ENCODE measurements around the gene TMC4. TPM values are rescaled to one million over a fixed set of nuclear protein-coding genes. Genes with fewer than 3 reads are reported as not detected.
A peak's percentile ranks its signal among the peaks of the same experiment; 100 is the strongest.

Gene TMC4
- total and polyA plus RNA-seq, 2 donors (not counting 1 experiment from before 2014, with no cell fraction given) = not detected

DNA sequence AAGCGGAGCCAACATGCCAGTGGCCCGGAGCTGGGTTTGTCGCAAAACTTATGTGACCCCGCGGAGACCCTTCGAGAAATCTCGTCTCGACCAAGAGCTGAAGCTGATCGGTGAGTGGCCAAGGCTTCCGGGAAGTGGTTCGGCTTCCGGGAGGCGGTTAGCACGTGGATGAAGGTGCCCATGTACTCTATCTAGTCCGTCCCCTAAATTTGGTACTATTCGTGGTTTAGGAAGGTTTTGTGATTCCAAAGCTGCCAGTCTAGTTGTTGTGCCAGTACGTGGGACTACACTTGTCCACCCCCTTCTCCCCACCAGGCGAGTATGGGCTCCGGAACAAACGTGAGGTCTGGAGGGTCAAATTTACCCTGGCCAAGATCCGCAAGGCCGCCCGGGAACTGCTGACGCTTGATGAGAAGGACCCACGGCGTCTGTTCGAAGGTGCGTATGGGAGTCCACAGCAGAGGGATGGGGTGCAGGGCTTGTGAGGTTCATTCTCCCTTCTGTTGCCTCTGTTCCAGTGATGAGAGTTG lies 28.3 kb upstream of the TMC4 start:
- peak overlapping the region; percentile 98 for H3K27ac Mint-ChIP-seq
- POLR2A ChIA-PET = interaction anchor here (0.7 to 4.8 kb wide), 5 partner anchors 11 to 188 kb away, joined by 4 to 73 read pairs (median 5); partner anchors contain the start of genes LENG1, MBOAT7, PRPF31 and TFPT

DNA sequence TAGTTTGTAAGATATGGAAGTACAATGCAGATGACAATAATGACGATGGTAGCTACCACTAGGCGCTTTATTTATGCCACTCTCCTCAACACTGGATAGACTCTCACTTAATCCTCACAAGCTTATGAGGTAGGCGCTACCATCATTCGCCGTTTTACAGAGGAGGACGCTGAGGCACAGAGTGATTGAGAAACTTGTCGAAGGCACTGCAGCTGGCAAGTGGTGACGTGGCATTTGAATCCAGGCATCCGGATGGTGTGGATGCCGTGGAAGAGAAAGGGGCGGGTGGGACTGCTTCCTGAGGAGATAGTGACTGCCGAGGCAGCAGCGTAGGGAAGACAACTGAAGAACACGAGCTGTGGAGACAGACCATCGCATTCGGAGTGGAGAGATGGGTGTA lies 26.4 kb upstream of the TMC4 start:
- H3K4me3 ChIP-seq (ENCODE audit: control extremely low read depth in 1 of 5, extremely low read depth in 1 of 5, insufficient read depth in 1 of 5, low read depth in 2 of 5, low read length in 4 of 5) = no peak overlapping the region
- no peak overlapping the region for H2AFZ ChIP-seq (ENCODE audit: insufficient read depth, low read depth, low read length, poor library complexity, severe bottlenecking)
- 98% methylated on average over 7 of the region's 16 CpGs for WGBS (ENCODE audit: insufficient coverage)
- H3K9me3 Mint-ChIP-seq (ENCODE audit: insufficient read depth) = no peaks in the 10 kb centered on the region
- H3K27ac Mint-ChIP-seq = peak overlapping the region; percentile 78
- H3K4me1 ChIP-seq (ENCODE audit: control insufficient read depth in 2 of 2, insufficient read depth in 2 of 2, low read length in 2 of 2) = peaks cover 27 to 38% of the 10 kb centered on the region in 2 donors
- H3K27me3 ChIP-seq (replicated peaks in 1 of 4; ENCODE audit: control extremely low read depth in 1 of 4, control insufficient read depth in 3 of 4, insufficient read depth in 4 of 4, low read length in 3 of 4) = no peaks in the 10 kb centered on the region
- intact Hi-C loops (cut with micrococcal nuclease) = no loop called here
- H3K9ac ChIP-seq (ENCODE audit: low read length) = no peak overlapping the region
- ChIA-PET POLR2A (interaction anchor here (0.6 to 4.8 kb wide), 4 partner anchors 9 to 264 kb away, joined by 3 to 73 read pairs (median 4); partner anchors contain the start of genes LENG9, MBOAT7 and TSEN34), CTCF (interaction anchor here (0.5 to 4.9 kb wide), 4 partner anchors 10 to 131 kb away, joined by 3 to 30 read pairs (median 4); partner anchors contain the start of genes MBOAT7 and TSEN34)
- H3K4me3 Mint-ChIP-seq = peak overlapping the region; percentile 80
- peaks cover 35% of the 10 kb centered on the region for H4K20me1 ChIP-seq (ENCODE audit: control insufficient read depth, insufficient read depth, low read length, poor library complexity, severe bottlenecking)
- no peaks in the 10 kb centered on the region for H3K9me3 ChIP-seq (ENCODE audit: control extremely low read depth in 1 of 3, control insufficient read depth in 2 of 3, insufficient read depth in 1 of 3, low read length in 2 of 3)
- peaks cover 41% of the 10 kb centered on the region for H3K4me1 Mint-ChIP-seq
- peaks cover 42% of the 10 kb centered on the region for H3K79me2 ChIP-seq (ENCODE audit: control insufficient read depth, insufficient read depth, low read length)
- no peak for TF ChIP-seq EZH2 (IDR thresholded peaks at IDR 0.05; ENCODE audit: borderline replicate concordance, insufficient read depth, low read depth, low read length, poor library complexity, severe bottlenecking)
- TF ChIP-seq, protein P1, sequence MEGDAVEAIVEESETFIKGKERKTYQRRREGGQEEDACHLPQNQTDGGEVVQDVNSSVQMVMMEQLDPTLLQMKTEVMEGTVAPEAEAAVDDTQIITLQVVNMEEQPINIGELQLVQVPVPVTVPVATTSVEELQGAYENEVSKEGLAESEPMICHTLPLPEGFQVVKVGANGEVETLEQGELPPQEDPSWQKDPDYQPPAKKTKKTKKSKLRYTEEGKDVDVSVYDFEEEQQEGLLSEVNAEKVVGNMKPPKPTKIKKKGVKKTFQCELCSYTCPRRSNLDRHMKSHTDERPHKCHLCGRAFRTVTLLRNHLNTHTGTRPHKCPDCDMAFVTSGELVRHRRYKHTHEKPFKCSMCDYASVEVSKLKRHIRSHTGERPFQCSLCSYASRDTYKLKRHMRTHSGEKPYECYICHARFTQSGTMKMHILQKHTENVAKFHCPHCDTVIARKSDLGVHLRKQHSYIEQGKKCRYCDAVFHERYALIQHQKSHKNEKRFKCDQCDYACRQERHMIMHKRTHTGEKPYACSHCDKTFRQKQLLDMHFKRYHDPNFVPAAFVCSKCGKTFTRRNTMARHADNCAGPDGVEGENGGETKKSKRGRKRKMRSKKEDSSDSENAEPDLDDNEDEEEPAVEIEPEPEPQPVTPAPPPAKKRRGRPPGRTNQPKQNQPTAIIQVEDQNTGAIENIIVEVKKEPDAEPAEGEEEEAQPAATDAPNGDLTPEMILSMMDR (IDR thresholded peaks at IDR 0.05) = no peak
- no peak overlapping the region for H3K4me2 ChIP-seq (replicated peaks; ENCODE audit: low read depth, low read length, poor library complexity, severe bottlenecking)
- no peak for DNase-seq
- H3K27me3 Mint-ChIP-seq = no peaks in the 10 kb centered on the region
- H3K36me3 ChIP-seq (replicated peaks in 1 of 2; ENCODE audit: control extremely low read depth in 1 of 2, control insufficient read depth in 1 of 2, extremely low read depth in 1 of 2, insufficient read depth in 2 of 2, low read length in 1 of 2) = peaks cover 7 to 36% of the 10 kb centered on the region in 2 experiments
- ATAC-seq (ENCODE audit: low read depth) = no peak
- no peak overlapping the region for H3K27ac ChIP-seq (ENCODE audit: low read length in 2 of 2)

More for the DNA sequence above, 28.3 kb upstream of the TMC4 start:
- peak overlapping the region; percentile 85 for H2AFZ ChIP-seq (ENCODE audit: insufficient read depth, low read depth, low read length, poor library complexity, severe bottlenecking)
- Mint-ChIP-seq H3K4me1 (peaks cover 55% of the 10 kb centered on the region), H3K4me3 (peak overlapping the region; percentile 96), H3K9me3 (ENCODE audit: insufficient read depth) (no peaks in the 10 kb centered on the region), H3K27me3 (no peaks in the 10 kb centered on the region)
- intact Hi-C loops (cut with micrococcal nuclease) = loop anchor here (1.0 to 5.0 kb wide), 3 partner anchors 39 to 1476 kb away; partner anchors contain the start of genes EPN1 and LENG8
- CTCF ChIA-PET = interaction anchor here (0.6 to 4.9 kb wide), 3 partner anchors 12 to 805 kb away, joined by 3 to 30 read pairs (median 3); partner anchors contain the start of genes MBOAT7 and TSEN34
- H3K4me3 ChIP-seq (ENCODE audit: control extremely low read depth in 1 of 5, extremely low read depth in 1 of 5, insufficient read depth in 1 of 5, low read depth in 2 of 5, low read length in 4 of 5) = peak overlapping the region; percentile 64 to 100 (median 95)
- peaks cover 7 to 51% of the 10 kb centered on the region in 2 experiments for H3K36me3 ChIP-seq (replicated peaks in 1 of 2; ENCODE audit: control extremely low read depth in 1 of 2, control insufficient read depth in 1 of 2, extremely low read depth in 1 of 2, insufficient read depth in 2 of 2, low read length in 1 of 2)
- no peaks in the 10 kb centered on the region for H3K9me3 ChIP-seq (ENCODE audit: control extremely low read depth in 1 of 3, control insufficient read depth in 2 of 3, insufficient read depth in 1 of 3, low read length in 2 of 3)
- H3K79me2 ChIP-seq (ENCODE audit: control insufficient read depth, insufficient read depth, low read length) = peaks cover 60% of the 10 kb centered on the region
- 2% methylated on average over 18 of the region's 28 CpGs for WGBS (ENCODE audit: insufficient coverage)
- peaks cover 38 to 47% of the 10 kb centered on the region in 2 donors for H3K4me1 ChIP-seq (ENCODE audit: control insufficient read depth in 2 of 2, insufficient read depth in 2 of 2, low read length in 2 of 2)
- H3K9ac ChIP-seq (ENCODE audit: low read length) = peak overlapping the region; percentile 96
- ATAC-seq (ENCODE audit: low read depth) = no peak
- H3K27ac ChIP-seq (ENCODE audit: low read length in 2 of 2) = peak overlapping the region; percentile 75 to 95
- no peak for DNase-seq
- TF ChIP-seq, protein P1 (IDR thresholded peaks at IDR 0.05) = no peak
- TF ChIP-seq EZH2 (IDR thresholded peaks at IDR 0.05; ENCODE audit: borderline replicate concordance, insufficient read depth, low read depth, low read length, poor library complexity, severe bottlenecking) = no peak
- H3K4me2 ChIP-seq (replicated peaks; ENCODE audit: low read depth, low read length, poor library complexity, severe bottlenecking) = peak overlapping the region; percentile 88
- peaks cover 54% of the 10 kb centered on the region for H4K20me1 ChIP-seq (ENCODE audit: control insufficient read depth, insufficient read depth, low read length, poor library complexity, severe bottlenecking)
- no peaks in the 10 kb centered on the region for H3K27me3 ChIP-seq (replicated peaks in 1 of 4; ENCODE audit: control extremely low read depth in 1 of 4, control insufficient read depth in 3 of 4, insufficient read depth in 4 of 4, low read length in 3 of 4)

All from B cell (primary cell).